Ovary (tissue), 3 donors: ENCODE results near the gene ANXA9.

ENCODE experiments used
- CTCF ChIP-seq, 3 donors: fragments of 450-650 bp in 2 of 3; fragments of 200-600 bp in 1 of 3; IDR thresholded peaks; one replicate each; pipeline versions ENCODE4 v1.5.1 to v1.8.0; 2016 to 2022; ENCODE audit warnings: antibody characterized with exemption in 3 of 3, mild to moderate bottlenecking in 1 of 3
- EP300 ChIP-seq: sonication (generic); formaldehyde crosslinking; IDR thresholded peaks from one replicate; pipeline ENCODE4 v1.6.1; 2017; ENCODE audit warnings: antibody characterized with exemption
- POLR2A ChIP-seq: fragments of 450-650 bp; IDR thresholded peaks from one replicate; pipeline ENCODE4 v1.6.1; 2017; ENCODE audit warnings: antibody characterized with exemption, mild to moderate bottlenecking, moderate library complexity
- donor health status: DM: no; HTN: no; CAD: no.

- TF ChIP-seq CTCF (IDR thresholded peaks at IDR 0.05) (no peak), POLR2A (no peak), EP300 (no peak)
These were observed 25.8 kb downstream of the ANXA9 start for GRCh38 chr1:151007853-151008243.
